Tracheal epithelial cell (primary cell): ENCODE results near the gene PKP2. TPM values are rescaled to one million over a fixed set of nuclear protein-coding genes. Genes with fewer than 3 reads are reported as not detected.

ENCODE experiments used
- total RNA-seq: library from RNA; depleted of rRNA; stranded (reverse); fragments of >200 nt; gene quantifications from 2 replicates; pipeline ENCODE4 v1.2.1, GENCODE V29; 2014

Gene PKP2
- 59.0 and 61.4 TPM in 2 replicates for total RNA-seq

DNA sequence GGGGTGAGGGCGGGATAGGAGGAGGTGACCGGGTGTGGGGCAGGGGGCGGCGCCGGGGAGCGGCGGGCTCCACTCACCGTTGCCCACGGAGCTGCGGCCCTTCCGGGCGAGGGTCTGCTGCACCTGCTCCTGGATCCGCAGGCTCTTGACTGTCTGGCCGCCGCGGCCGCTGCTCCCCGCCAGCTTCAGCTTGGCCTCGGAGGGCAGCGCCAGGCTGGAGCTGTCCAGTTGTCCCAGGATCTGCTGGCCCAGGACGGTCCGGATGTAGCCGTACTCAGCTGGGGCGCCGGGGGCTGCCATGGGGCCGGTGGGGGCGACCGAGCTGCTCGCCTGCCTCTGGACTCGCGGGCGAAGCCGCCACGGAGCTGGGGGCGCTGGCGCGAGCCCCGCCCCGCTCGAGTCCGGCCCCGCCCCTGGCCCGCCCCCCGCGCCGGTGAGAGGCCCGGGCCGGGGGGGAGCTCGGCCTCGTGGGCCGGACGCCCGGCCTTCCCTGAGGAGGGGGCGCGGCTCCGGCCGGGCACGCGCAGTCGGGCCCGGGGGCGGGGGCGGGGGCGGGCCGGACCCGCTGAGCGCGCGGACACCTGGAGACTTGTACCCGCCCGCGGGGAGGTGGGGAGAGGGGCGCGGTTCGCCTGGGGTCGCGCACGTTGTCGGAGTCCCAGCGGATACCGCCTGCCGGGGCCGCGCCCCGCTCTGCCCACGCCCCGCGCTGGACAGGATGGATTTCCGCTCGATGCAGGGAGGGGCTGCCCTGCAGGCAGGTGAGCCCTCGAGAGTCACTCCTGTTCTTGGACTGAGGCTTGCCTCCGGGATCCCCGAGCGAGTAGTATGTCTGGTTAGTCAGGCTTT is at the start of gene PKP2:
TSS of gene PKP2 (minus strand) at position 346 of the 849 bp plus-strand sequence. CDS start at position 300, 46 bp downstream.

DNA sequence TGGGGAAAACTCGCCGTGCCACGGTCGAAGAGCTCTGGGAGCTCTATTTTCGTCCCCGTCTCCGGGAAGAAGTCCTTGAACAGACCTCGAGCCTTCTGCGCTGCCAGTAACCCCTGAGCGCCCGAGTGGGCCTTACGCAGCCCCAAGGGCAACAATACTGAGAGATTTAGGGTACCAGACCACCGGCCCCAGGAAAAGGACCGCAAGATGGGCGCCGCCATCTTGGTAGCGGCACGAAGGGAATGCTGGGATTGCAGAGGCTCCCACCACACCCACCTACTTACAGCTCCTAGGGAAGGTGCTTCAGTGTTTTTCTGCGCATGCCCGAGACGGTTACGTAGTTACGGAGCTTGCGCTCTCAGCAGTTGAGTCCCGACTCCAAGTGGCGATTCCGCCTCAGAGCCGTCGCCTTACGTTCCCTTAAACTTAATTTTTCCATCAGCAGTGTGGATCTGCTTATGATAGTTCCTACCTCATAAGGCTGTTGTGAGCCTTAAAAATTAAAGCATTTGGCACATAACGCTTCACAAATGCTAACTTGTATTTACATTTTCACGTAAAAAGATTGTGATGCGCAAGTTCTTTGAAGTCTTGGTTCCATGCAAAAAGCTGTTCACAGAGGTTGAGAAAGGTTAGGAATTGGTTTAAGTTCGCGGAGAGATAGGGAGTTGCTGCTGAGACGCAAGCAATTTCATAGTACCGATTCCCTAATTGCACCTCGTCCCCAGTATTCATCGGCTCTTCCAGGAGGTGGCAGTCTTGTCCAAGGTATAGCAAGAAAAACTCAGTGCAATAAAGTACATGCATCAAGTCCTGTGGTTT is 140.7 kb downstream of the PKP2 start, which contains the start of gene YARS2:
TSS of gene YARS2 (minus strand) at position 244 of the 822 bp plus-strand sequence. CDS start at position 221, 23 bp downstream.

Other genes with a start within 250 kb of the PKP2 start
- gene DNM1L, start 217.5 kb downstream of the PKP2 start, total RNA-seq, result 56.6 and 69.9 TPM in 2 replicates
- 37.1 and 47.7 TPM in 2 replicates for gene YARS2, start 140.9 kb downstream of the PKP2 start, total RNA-seq